Measurements from ENCODE around the gene OTUD5.

DNA sequence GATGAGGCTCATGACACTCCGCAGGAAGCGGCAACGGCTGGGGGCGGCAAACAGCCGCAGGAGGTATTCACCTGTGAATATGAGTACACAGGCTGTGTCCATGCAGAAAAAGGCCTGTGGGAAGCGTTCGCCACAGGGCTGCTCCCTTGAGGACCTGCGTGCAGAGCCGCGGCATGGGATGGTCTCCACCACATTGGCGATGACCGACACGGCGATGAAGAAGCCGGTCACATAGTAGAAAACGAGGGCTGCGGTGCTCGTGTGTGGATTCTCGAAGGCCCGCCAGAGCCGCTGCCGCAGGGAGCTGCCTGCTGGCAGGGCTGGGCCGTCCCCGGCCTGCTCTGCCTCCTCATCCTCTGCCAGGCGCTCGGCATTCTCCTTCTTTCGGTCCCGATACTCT is 12.1 kb upstream of the OTUD5 start:
- TF ChIP-seq POLR2AphosphoS5 (IDR thresholded peaks at IDR 0.05) = no peak
- TF ChIP-seq, protein P1, sequence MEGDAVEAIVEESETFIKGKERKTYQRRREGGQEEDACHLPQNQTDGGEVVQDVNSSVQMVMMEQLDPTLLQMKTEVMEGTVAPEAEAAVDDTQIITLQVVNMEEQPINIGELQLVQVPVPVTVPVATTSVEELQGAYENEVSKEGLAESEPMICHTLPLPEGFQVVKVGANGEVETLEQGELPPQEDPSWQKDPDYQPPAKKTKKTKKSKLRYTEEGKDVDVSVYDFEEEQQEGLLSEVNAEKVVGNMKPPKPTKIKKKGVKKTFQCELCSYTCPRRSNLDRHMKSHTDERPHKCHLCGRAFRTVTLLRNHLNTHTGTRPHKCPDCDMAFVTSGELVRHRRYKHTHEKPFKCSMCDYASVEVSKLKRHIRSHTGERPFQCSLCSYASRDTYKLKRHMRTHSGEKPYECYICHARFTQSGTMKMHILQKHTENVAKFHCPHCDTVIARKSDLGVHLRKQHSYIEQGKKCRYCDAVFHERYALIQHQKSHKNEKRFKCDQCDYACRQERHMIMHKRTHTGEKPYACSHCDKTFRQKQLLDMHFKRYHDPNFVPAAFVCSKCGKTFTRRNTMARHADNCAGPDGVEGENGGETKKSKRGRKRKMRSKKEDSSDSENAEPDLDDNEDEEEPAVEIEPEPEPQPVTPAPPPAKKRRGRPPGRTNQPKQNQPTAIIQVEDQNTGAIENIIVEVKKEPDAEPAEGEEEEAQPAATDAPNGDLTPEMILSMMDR (IDR thresholded peaks at IDR 0.05) = no peak
- TF ChIP-seq EP300 (IDR thresholded peaks at IDR 0.05) = no peak
- TF ChIP-seq POLR2A (IDR thresholded peaks at IDR 0.05) = no peak
